Thymus (tissue), 11 donors: ENCODE results near the gene TMEM175. TPM values are rescaled to one million over a fixed set of nuclear protein-coding genes. Genes with fewer than 3 reads are reported as not detected.
A peak's percentile ranks its signal among the peaks of the same experiment; 100 is the strongest.
"Not testable (repeated sequence)": the region's sequence is repeated elsewhere in the genome, so short reads cannot be mapped to it uniquely, and the experiment has no call there.

Source experiments
- DNase-seq, 9 donors: peaks; one replicate each; pipeline ENCODE4 v3.0.0-alpha.2; 2013; ENCODE audit warnings: low spot score in 9 of 9, low read depth in 6 of 9, missing footprints in 1 of 9
- H3K27ac ChIP-seq, 2 donors: one replicate each; pipeline ENCODE4 v1.5.1; 2013; ENCODE audit warnings: control low read depth in 1 of 2, low read depth in 1 of 2, low read length in 1 of 2, mild to moderate bottlenecking in 1 of 2, moderate library complexity in 1 of 2
- H3K27me3 ChIP-seq, 2 donors: one replicate each; pipeline ENCODE4 v1.5.1; 2013; ENCODE audit warnings: low read length in 1 of 2; ENCODE audit not compliant: control insufficient read depth in 2 of 2, insufficient read depth in 1 of 2
- H3K36me3 ChIP-seq, 2 donors: one replicate each; pipeline ENCODE4 v1.5.1; 2013; ENCODE audit warnings: low read length in 1 of 2, mild to moderate bottlenecking in 1 of 2, moderate library complexity in 1 of 2; ENCODE audit not compliant: control insufficient read depth in 2 of 2, insufficient read depth in 2 of 2
- H3K4me1 ChIP-seq, 2 donors: one replicate each; pipeline ENCODE4 v1.5.1; 2013; ENCODE audit warnings: low read length in 2 of 2; ENCODE audit not compliant: control insufficient read depth in 2 of 2, insufficient read depth in 2 of 2
- H3K4me3 ChIP-seq, 2 donors: one replicate each; pipeline ENCODE4 v1.5.1; 2013; ENCODE audit warnings: low read length in 2 of 2, control low read depth in 1 of 2, mild to moderate bottlenecking in 1 of 2
- H3K9me3 ChIP-seq, 2 donors: one replicate each; pipeline ENCODE4 v1.5.1; 2013; ENCODE audit warnings: low read length in 1 of 2, mild to moderate bottlenecking in 1 of 2; ENCODE audit not compliant: control insufficient read depth in 2 of 2, insufficient read depth in 1 of 2
- WGBS: extraction: QIAGEN DNeasy Blood & Tissue Kit; methylation state at CpG from one replicate; pipeline ENCODE4 v1.1.7; 2013; 5-methylcytosine and 5-hydroxymethylcytosine counted together
- polyA plus RNA-seq: library from polyadenylated mRNA; stranded (reverse); fragments of 200-250 nt; gene quantifications from one replicate; pipeline ENCODE4 v1.2.3, GENCODE V29; 2013
- total RNA-seq: library from RNA; stranded (reverse); fragments of 120-200 nt; gene quantifications from one replicate; pipeline ENCODE4 v1.2.4, GENCODE V29; 2013
- donor health status: healthy.

TMEM175 gene
- total and polyA plus RNA-seq, 2 donors, result 10.9 to 87.1 TPM

DNA sequence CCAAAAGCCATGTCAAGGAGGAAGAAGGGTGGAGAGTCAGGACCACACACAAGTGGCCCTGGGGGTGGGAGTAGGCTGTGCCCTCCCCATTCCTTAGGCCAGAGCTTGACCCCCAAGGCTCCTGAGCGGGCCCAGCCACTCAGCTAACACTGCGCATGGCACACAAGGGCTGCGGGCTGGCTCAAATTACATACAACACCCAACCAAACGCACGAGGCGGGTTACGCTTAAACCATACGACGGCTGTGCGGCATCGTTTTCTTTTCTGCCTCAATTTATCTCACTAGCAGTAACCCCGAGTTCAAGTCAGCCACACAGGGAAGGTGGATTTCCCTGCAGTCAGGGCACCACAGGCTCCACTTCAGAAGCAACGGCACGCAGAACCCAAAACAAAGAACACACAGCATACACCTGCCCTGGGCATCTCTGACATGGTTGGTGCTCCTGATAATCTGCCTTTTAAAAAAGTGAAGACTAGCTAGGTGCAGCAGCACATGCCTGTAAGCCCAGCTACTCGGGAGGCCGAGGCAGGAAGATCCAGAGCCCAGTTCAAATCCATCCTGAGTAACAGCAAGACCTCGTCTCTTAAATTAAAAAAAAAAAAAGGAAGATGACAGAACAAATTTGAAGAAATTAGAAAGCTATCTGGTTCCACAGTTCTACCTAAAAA, 3.0 kb upstream of the TMEM175 start:
- Histone ChIP-seq H3K4me3 (no peak overlapping the region), H3K27me3 (no peaks in the 10 kb centered on the region), H3K4me1 (peaks cover 19 to 21% of the 10 kb centered on the region in 2 donors), H3K9me3 (no peaks in the 10 kb centered on the region), H3K36me3 (peaks cover 3 to 13% of the 10 kb centered on the region in 2 donors), H3K27ac (no peak overlapping the region)
- WGBS, result 96% methylated on average over 17 of the region's 17 CpGs
- DNase-seq, result no peak

DNA sequence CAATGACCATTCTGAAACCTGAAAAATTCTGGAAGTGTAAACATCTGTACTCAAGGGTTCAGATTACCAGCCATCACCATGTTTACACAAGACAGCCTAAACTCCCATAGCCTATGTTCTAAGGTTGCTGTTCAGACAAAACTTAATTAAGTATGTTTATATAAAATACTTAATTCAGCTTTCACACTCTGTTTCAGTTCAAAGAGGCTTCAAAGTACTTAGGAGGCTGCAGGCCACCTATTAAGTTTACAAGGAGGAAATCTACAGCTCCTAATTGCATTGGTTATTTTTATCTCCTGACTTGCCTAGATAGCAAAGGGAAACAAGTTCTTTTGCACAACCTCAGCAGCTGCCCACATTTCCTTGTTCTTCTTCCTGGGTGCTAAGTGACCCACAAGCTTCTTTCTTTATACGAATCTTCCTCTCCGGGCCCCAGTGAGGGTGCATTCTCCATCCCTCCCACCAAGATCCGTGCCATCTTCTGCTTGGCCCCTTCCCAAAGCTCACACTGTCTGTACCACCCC, 2.2 kb upstream of the TMEM175 start:
- Histone ChIP-seq H3K27me3 (no peaks in the 10 kb centered on the region), H3K9me3 (no peaks in the 10 kb centered on the region), H3K4me3 (peak overlapping the region in 1 of 2 donors; percentile 96), H3K4me1 (peaks cover 19 to 21% of the 10 kb centered on the region in 2 donors), H3K27ac (no peak overlapping the region), H3K36me3 (peaks cover 3 to 13% of the 10 kb centered on the region in 2 donors)
- WGBS, result 71% methylated on average over 3 of the region's 3 CpGs
- DNase-seq, result peak in 1 of 9 donors; percentile 19

DNA sequence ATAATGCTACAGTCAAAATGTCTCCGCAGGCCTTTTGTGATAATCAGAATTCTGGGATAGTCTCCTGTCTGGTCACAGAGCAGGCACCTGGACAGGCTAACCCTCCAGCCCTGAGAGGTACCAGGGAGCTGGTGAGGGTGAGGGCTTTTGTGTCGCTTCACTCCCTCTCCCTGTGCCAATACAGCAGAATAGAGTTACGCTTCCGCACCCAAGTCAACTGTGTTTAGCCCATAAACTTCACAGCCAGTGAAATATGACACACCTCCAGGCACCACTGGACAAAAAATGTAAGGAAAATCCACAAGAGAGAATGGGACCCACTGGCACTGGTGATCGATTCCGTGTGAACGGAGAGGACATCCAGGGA, 1.4 kb upstream of the TMEM175 start:
- H3K4me1 ChIP-seq, result peaks cover 19 to 21% of the 10 kb centered on the region in 2 donors
- peaks cover 3 to 11% of the 10 kb centered on the region in 2 donors for H3K36me3 ChIP-seq
- 86% methylated on average over 7 of the region's 7 CpGs for WGBS
- no peak for DNase-seq
- H3K4me3 ChIP-seq, result peak overlapping the region; percentile 93 to 96
- no peaks in the 10 kb centered on the region for H3K9me3 ChIP-seq
- H3K27ac ChIP-seq, result peak overlapping the region in 1 of 2 donors; percentile 15
- H3K27me3 ChIP-seq, result no peaks in the 10 kb centered on the region

DNA sequence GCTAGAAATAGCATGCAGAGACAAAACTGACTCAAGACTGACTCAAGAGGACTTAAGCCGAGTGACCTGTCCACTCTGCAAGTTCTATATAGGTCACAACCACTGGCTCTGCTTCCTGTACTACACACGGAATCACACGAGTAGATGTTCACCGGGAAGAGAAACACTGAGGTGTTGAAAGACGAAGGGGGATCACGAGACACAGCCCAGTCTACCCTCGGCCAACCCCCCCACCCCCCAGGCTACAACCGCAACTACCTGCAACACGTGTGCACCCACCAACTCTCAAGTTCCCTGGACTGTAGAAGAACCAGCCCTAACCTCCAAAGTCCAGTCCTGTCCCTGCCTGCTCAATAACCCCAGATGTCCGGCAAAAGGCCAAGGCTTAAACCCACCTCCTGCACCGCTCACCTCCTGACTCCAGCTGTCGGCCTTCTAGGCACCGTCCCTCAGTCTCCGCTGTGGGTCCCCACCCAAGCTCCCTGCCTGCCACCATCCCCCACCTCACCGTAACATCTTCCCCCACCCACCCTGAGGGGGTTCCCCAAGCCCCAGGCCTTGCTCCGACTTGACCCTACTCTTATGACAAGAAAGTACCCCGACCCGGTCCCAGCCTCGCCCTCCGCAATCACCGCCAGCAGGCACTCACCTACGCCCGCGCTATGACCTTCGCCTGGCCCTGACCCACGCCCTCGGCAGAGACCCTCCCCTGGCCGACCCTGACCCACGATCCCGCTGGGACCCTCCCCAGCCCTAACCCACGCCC, 883 bp upstream of the TMEM175 start:
- H3K9me3 ChIP-seq, result no peaks in the 10 kb centered on the region
- H3K4me1 ChIP-seq, result peaks cover 19 to 21% of the 10 kb centered on the region in 2 donors
- peak overlapping the region; percentile 53 to 89 for H3K27ac ChIP-seq
- peak overlapping the region; percentile 93 to 96 for H3K4me3 ChIP-seq
- no peaks in the 10 kb centered on the region for H3K27me3 ChIP-seq
- WGBS, result 10% methylated on average over 31 of the region's 31 CpGs
- peaks cover 3 to 5% of the 10 kb centered on the region in 2 donors for H3K36me3 ChIP-seq
- DNase-seq, result peak in 1 of 9 donors; percentile 19

DNA sequence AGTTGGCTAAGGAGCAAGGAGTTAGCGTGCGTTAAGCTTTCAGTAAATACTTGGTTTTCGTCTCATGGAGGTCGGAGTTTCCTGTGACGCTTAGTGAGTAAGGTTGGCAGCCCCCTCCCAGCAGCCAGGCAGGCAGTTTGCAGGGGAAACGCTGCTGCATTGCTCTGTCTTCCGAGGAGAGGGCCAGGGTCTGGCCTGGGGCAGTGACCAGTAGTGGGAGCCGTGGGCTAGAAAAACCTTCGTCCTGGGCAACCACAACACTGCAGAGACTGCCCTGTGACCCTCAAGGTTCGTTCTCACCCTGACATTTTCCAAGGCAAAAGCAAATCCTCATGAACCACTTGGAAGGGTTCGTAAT, 432 bp downstream of the TMEM175 start:
- Histone ChIP-seq H3K4me1 (peaks cover 19 to 21% of the 10 kb centered on the region in 2 donors), H3K9me3 (no peaks in the 10 kb centered on the region), H3K4me3 (peak overlapping the region; percentile 93 to 96), H3K27ac (peak overlapping the region; percentile 88 to 89), H3K36me3 (peaks cover 3 to 4% of the 10 kb centered on the region in 2 donors), H3K27me3 (no peaks in the 10 kb centered on the region)
- 7% methylated on average over 11 of the region's 11 CpGs for WGBS
- no peak for DNase-seq

DNA sequence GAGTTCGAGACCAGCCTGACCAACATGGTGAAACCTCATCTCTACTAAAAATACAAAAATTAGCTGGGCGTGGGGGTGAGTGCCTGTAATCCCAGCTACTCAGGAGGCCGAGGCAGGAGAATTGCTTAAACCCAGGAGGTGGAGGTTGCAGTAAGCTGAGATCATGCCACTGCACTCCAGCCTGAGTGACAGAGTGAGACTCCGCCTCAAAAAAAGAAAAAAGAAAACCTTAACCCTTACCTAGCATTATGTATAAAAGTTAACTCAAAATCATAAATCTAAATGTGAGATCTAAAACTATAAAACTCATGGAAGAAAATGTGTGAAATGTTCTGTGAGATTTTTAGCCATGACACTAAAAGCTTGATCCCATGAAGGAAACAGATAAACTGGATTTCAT, 7.2 kb downstream of the TMEM175 start:
- H3K4me3 ChIP-seq, DNase-seq, H3K36me3 ChIP-seq, H3K27me3 ChIP-seq, H3K27ac ChIP-seq, H3K4me1 ChIP-seq, H3K9me3 ChIP-seq: not testable (repeated sequence)
- 97% methylated on average over 4 of the region's 4 CpGs for WGBS

DNA sequence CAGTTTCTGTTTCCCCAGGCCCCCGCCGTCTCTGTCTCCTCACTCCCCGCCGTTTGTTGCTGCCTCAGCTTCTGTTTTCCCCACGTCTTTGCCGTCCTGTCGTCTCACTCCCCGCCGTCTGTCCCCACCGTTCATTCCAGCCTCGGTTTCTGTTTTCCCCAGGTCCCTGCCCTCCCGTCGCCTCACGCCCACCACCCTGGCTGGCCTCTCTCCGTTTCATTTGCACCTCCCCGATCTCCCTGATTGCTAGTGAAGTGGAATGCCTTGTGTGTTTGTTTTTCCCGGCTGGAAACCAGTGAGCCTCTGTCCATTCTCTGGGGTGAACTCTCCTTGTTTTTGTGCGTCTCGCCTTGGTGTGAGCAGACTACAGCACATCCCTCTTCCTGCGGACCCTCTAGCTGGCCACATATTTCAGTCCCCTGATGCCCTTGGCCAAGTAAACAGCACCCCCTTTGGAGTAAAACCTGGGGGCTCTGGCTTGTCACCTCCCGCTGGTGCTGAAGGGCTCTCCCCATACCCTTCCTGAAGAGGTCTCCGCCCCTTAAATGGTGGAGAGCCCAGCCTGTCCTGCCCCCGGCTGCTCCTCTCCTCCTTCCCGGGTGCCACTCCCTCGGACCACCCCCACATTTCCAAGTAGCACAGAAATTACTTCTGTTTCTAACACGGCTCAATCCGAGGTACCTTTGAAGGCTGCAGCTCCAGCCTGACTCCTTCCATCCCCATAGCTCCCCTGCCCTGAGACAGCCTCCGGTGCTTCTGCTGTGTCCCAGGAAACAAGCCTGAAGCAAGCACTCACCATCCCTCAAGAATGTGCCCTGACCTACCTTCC, 13.2 kb downstream of the TMEM175 start:
- H3K9me3 ChIP-seq, result no peaks in the 10 kb centered on the region
- peaks cover 0 to 18% of the 10 kb centered on the region in 2 donors for H3K27me3 ChIP-seq
- 86% methylated on average over 28 of the region's 28 CpGs for WGBS
- H3K4me1 ChIP-seq, result no peaks in the 10 kb centered on the region
- H3K36me3 ChIP-seq, result peaks cover 0 to 10% of the 10 kb centered on the region in 2 donors
- no peak overlapping the region for H3K4me3 ChIP-seq
- no peak overlapping the region for H3K27ac ChIP-seq
- no peak for DNase-seq

DNA sequence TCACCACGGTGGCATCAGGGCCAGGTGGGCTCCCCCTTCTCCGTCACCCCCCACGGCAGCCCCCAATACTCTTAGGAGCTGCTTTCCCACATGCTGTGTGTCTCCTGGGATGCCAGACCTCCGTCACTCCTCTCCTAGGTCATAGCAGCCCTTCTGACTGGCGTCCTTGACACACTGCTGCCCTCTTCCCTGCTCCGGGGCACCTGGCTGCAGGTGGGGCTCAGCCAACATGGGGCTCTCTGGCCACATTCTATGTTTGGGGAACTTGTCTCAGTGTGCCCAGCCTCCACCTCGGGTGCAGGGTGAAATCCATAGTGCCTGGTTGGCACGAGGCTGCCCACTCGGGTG, 13.8 kb downstream of the TMEM175 start:
- Histone ChIP-seq H3K9me3 (no peaks in the 10 kb centered on the region), H3K27me3 (peaks cover 0 to 18% of the 10 kb centered on the region in 2 donors), H3K27ac (no peak overlapping the region), H3K4me1 (no peaks in the 10 kb centered on the region), H3K4me3 (no peak overlapping the region), H3K36me3 (peaks cover 0 to 10% of the 10 kb centered on the region in 2 donors)
- no peak for DNase-seq
- 86% methylated on average over 9 of the region's 9 CpGs for WGBS
